ENCODE results near the gene C5orf15. TPM values are rescaled to one million over a fixed set of nuclear protein-coding genes. Genes with fewer than 3 reads are reported as not detected.

C5orf15 gene
- total RNA-seq, 1 donor from 2014 or later = 41.7 TPM

GRCh38 chr5:133996683-133997252, 28.3 kb upstream of the C5orf15 start:
- TF ChIP-seq CTCF (IDR thresholded peaks at IDR 0.05) = peak; percentile 71
- Mint-ChIP-seq H3K4me1 (ENCODE audit: low read depth) (peaks cover 68% of the 10 kb centered on the region), H3K9me3 (ENCODE audit: low read depth) (no peaks in the 10 kb centered on the region), H3K4me3 (ENCODE audit: unreplicated experiment) (no peak overlapping the region), H3K27me3 (ENCODE audit: low read depth) (no peaks in the 10 kb centered on the region), H3K36me3 (ENCODE audit: low read depth) (no peaks in the 10 kb centered on the region), H3K27ac (ENCODE audit: unreplicated experiment) (no peak overlapping the region)
- DNase-seq (ENCODE audit: low spot score) = no peak

- Mint-ChIP-seq H3K4me1 (ENCODE audit: low read depth) (peaks cover 71% of the 10 kb centered on the region), H3K27ac (ENCODE audit: unreplicated experiment) (no peak overlapping the region), H3K9me3 (ENCODE audit: low read depth) (no peaks in the 10 kb centered on the region), H3K4me3 (ENCODE audit: unreplicated experiment) (no peak overlapping the region), H3K36me3 (ENCODE audit: low read depth) (peaks cover under 1% of the 10 kb centered on the region), H3K27me3 (ENCODE audit: low read depth) (no peaks in the 10 kb centered on the region)
- TF ChIP-seq CTCF (IDR thresholded peaks at IDR 0.05) = no peak
- DNase-seq (ENCODE audit: low spot score) = no peak
These were observed 27.6 kb upstream of the C5orf15 start for GRCh38 chr5:133995883-133996563.

DNA sequence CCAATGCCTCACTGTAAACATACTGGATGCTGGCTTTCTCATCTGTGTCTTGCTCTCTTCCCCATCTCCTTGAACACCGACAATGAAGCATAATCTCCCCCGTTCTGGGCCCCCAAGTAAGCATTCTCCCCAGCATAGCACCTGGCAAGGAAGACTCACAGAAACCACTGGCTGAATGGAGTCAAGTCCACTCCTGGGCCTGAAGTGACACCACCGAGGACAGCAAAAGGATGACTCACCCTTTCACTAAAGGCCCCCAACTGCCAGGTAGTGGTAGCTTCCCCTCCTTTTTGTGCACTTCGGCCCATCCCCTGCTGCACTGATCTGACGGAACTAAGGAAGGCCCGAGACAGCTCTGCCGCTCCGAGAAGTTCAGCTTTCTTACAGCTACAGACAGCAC, 26.9 kb upstream of the C5orf15 start:
- Mint-ChIP-seq H3K4me3 (ENCODE audit: unreplicated experiment) (no peak overlapping the region), H3K27me3 (ENCODE audit: low read depth) (no peaks in the 10 kb centered on the region), H3K9me3 (ENCODE audit: low read depth) (no peaks in the 10 kb centered on the region), H3K4me1 (ENCODE audit: low read depth) (peaks cover 76% of the 10 kb centered on the region), H3K27ac (ENCODE audit: unreplicated experiment) (peak overlapping the region; percentile 33), H3K36me3 (ENCODE audit: low read depth) (peaks cover 6% of the 10 kb centered on the region)
- peak; percentile 7 for DNase-seq (ENCODE audit: low spot score)
- TF ChIP-seq CTCF (IDR thresholded peaks at IDR 0.05) = no peak

GRCh38 chr5:133994990-133995333, 26.5 kb upstream of the C5orf15 start:
- Mint-ChIP-seq H3K4me1 (ENCODE audit: low read depth) (peaks cover 72% of the 10 kb centered on the region), H3K4me3 (ENCODE audit: unreplicated experiment) (no peak overlapping the region)
- TF ChIP-seq CTCF (IDR thresholded peaks at IDR 0.05) = no peak

DNA sequence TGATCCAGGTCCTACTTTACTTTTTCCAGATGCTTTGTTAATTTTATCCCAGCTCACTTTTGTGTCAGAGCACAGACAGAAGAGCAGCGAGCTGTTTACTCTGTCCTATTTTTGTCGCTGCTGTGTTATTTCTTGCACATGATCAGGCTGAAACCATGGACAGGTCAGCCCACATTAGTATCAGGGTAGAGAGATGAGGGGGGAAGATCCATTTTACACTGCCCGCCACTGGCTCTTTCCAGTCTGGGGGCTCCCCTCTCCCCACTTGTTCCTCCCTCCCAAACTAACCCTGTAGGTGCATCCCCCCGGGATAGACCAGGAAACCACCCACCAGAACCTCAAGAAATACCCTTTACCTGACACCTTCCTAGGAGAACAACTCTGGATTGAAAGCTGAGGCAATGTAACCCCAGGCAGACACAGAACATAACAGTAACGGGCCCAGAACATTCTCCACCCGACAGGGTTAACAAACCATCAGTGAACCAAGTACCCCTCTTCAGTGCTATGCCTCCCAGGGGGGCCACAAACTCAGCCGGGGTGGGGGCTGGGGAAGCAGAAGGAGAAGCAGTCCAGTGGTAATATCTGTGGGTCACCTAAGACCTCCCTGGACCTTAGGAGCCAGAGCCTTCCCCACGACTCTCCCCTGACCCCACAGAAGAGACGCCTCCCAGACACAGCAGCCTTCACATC, 26.0 kb upstream of the C5orf15 start:
- Mint-ChIP-seq H3K9me3 (ENCODE audit: low read depth) (no peaks in the 10 kb centered on the region), H3K27me3 (ENCODE audit: low read depth) (no peaks in the 10 kb centered on the region), H3K4me1 (ENCODE audit: low read depth) (peaks cover 67% of the 10 kb centered on the region), H3K36me3 (ENCODE audit: low read depth) (peaks cover 9% of the 10 kb centered on the region), H3K27ac (ENCODE audit: unreplicated experiment) (peak overlapping the region; percentile 83), H3K4me3 (ENCODE audit: unreplicated experiment) (no peak overlapping the region)
- TF ChIP-seq CTCF (IDR thresholded peaks at IDR 0.05) = no peak
- DNase-seq (ENCODE audit: low spot score) = no peak

More at GRCh38 chr5:133994990-133995333, 26.5 kb upstream of the C5orf15 start:
- H3K36me3 Mint-ChIP-seq (ENCODE audit: low read depth) = peaks cover 9% of the 10 kb centered on the region
- peak overlapping the region; percentile 4 for H3K27ac Mint-ChIP-seq (ENCODE audit: unreplicated experiment)
- no peaks in the 10 kb centered on the region for H3K27me3 Mint-ChIP-seq (ENCODE audit: low read depth)
- DNase-seq (ENCODE audit: low spot score) = no peak
- no peaks in the 10 kb centered on the region for H3K9me3 Mint-ChIP-seq (ENCODE audit: low read depth)

Data from chondrocyte (in vitro differentiated cells).